Esophagus squamous epithelium (tissue), 4 donors: ENCODE data around the gene SEMA3F.

Source experiments
- POLR2A ChIP-seq, 4 donors: fragments of 450-650 bp; IDR thresholded peaks; one replicate each; pipeline ENCODE4 v1.6.1; 2017; ENCODE audit warnings: antibody characterized with exemption in 4 of 4, mild to moderate bottlenecking in 4 of 4, moderate library complexity in 3 of 4
- TF ChIP-seq, protein P1 (sequence below), 6 experiments: fragments of 450-650 bp in 4 of 6; fragments of 200-600 bp in 2 of 6; sonication (generic) in 2 of 6; IDR thresholded peaks; one replicate each; pipeline ENCODE4 v1.5.1; 2016 to 2019; ENCODE audit warnings: antibody characterized with exemption in 6 of 6, mild to moderate bottlenecking in 4 of 6, moderate library complexity in 4 of 6

DNA sequence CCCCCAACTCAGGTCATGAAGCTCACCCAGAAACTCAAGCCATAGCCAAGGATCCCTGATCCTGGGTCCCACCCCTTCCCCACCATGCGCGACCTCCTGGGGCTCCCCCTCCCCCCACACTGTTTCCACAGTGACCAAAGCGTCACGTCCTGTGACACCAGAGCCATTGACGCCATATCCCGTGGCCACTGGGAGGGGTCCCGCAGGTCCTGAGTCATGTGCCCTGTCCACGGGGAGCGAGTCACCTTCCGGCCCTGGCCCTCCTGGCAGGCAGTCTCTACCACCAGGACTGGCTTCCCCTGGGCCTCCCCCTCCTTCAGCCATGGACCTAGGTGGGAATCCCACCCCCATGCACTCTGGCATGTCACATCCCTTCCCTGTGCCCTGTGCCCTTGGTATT lies 15.6 kb downstream of the SEMA3F start:
- TF ChIP-seq, protein P1, sequence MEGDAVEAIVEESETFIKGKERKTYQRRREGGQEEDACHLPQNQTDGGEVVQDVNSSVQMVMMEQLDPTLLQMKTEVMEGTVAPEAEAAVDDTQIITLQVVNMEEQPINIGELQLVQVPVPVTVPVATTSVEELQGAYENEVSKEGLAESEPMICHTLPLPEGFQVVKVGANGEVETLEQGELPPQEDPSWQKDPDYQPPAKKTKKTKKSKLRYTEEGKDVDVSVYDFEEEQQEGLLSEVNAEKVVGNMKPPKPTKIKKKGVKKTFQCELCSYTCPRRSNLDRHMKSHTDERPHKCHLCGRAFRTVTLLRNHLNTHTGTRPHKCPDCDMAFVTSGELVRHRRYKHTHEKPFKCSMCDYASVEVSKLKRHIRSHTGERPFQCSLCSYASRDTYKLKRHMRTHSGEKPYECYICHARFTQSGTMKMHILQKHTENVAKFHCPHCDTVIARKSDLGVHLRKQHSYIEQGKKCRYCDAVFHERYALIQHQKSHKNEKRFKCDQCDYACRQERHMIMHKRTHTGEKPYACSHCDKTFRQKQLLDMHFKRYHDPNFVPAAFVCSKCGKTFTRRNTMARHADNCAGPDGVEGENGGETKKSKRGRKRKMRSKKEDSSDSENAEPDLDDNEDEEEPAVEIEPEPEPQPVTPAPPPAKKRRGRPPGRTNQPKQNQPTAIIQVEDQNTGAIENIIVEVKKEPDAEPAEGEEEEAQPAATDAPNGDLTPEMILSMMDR (IDR thresholded peaks at IDR 0.05): no peak
- no peak for TF ChIP-seq POLR2A (IDR thresholded peaks at IDR 0.05)
